IPS DF 6.9 (cell line): ENCODE data around the gene DNAH10.

Experiments
- DNase-seq: peaks from one replicate; pipeline ENCODE4 v3.0.0-alpha.2; 2013; ENCODE audit warnings: low read depth, low spot score
- H3K27ac ChIP-seq: one replicate; pipeline ENCODE4 v1.5.1; 2013; ENCODE audit warnings: low read length, control low read depth
- H3K27me3 ChIP-seq: 2 replicates; pipeline ENCODE4 v1.6.1; 2013; ENCODE audit warnings: mild to moderate bottlenecking, low read length; ENCODE audit not compliant: control insufficient read depth, insufficient read depth
- H3K36me3 ChIP-seq: 2 replicates; pipeline ENCODE4 v1.6.1; 2013; ENCODE audit warnings: low read length; ENCODE audit not compliant: control insufficient read depth, insufficient read depth
- H3K4me1 ChIP-seq: 2 replicates; pipeline ENCODE4 v1.6.1; 2013; ENCODE audit warnings: low read length; ENCODE audit not compliant: control insufficient read depth, insufficient read depth
- H3K4me3 ChIP-seq: 2 replicates; pipeline ENCODE4 v1.5.1; 2013; ENCODE audit warnings: mild to moderate bottlenecking, low read length
- H3K9me3 ChIP-seq: 2 replicates; pipeline ENCODE4 v1.6.1; 2013; ENCODE audit warnings: low read length, inconsistent platforms; ENCODE audit not compliant: control insufficient read depth, insufficient read depth
- WGBS: extraction: QIAGEN DNeasy Blood & Tissue Kit; methylation state at CpG from one replicate; pipeline ENCODE4 v1.1.7; 2013; ENCODE audit warnings: mixed read lengths, missing lambda C conversion rate; ENCODE audit not compliant: insufficient read length, insufficient coverage; 5-methylcytosine and 5-hydroxymethylcytosine counted together

Gene DNAH10

DNA sequence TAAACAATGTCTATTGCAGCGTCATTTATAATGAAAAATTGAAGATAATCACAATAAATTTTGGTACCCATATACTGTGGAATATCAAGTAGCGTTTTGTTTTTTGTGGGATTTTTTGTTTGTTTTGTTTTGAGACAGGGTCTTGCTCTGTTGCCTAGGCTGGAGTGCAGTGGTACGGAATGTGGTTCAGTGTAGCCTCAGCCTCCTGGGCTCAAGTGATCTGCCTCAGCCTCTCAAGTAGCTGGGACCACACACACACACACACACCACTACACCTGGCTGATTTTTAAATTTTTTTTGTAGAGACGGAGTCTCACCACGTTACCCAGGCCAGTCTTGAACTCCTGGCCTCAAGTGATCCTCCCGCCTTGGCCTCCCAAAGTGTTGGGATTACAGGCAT lies 217.5 kb downstream of the DNAH10 start:
- no peaks in the 10 kb centered on the region; the same call in 1 of the 2 replicates for H3K4me1 ChIP-seq
- H3K36me3 ChIP-seq = no peaks in the 10 kb centered on the region
- no peaks in the 10 kb centered on the region for H3K9me3 ChIP-seq
- no CpG with 5 or more reads among the region's 6 CpGs for WGBS
- H3K27me3 ChIP-seq = peaks cover 7% of the 10 kb centered on the region
- no peak overlapping the region for H3K27ac ChIP-seq
- H3K4me3 ChIP-seq = no peak overlapping the region
- no peak for DNase-seq

- Histone ChIP-seq H3K27me3 (no peaks in the 10 kb centered on the region), H3K27ac (no peak overlapping the region), H3K4me1 (no peaks in the 10 kb centered on the region; the same call in 1 of the 2 replicates), H3K36me3 (no peaks in the 10 kb centered on the region), H3K9me3 (no peaks in the 10 kb centered on the region), H3K4me3 (no peak overlapping the region)
- no peak for DNase-seq
- WGBS = no CpG with 5 or more reads among the region's 7 CpGs
These were observed 220.2 kb downstream of the DNAH10 start for GRCh38 chr12:123982269-123982668.

- DNase-seq = no peak
- Histone ChIP-seq H3K27ac (no peak overlapping the region), H3K27me3 (no peaks in the 10 kb centered on the region), H3K4me3 (no peak overlapping the region), H3K36me3 (no peaks in the 10 kb centered on the region; the same call in 1 of the 2 replicates), H3K9me3 (no peaks in the 10 kb centered on the region), H3K4me1 (no peaks in the 10 kb centered on the region; the same call in 1 of the 2 replicates)
- no CpG with 5 or more reads among the region's 7 CpGs for WGBS
These were observed 221.9 kb downstream of the DNAH10 start for GRCh38 chr12:123983822-123984485.

DNA sequence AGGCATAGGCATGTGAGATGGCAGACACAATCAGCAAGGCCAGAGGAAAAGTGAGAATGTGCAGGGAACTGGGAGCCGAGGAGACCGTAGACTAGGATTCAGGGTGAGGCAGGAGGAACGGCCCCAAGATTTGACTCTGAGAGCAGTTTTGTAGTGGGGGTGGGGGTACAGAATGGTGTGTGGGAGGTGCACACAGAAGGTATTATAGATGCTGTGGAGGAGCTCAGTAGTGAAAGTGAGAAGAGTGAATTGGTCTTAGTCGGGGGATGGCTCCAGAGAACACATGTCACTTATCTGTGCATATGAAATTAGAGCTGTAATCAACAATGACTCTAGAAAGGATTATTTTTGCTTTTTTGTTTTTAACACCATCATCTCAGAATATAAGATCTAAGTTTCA lies 222.8 kb downstream of the DNAH10 start:
- H3K9me3 ChIP-seq = no peaks in the 10 kb centered on the region
- no peaks in the 10 kb centered on the region; the same call in 1 of the 2 replicates for H3K36me3 ChIP-seq
- no peaks in the 10 kb centered on the region; the same call in 1 of the 2 replicates for H3K4me1 ChIP-seq
- no peaks in the 10 kb centered on the region for H3K27me3 ChIP-seq
- no CpG with 5 or more reads among the region's 4 CpGs for WGBS
- no peak for DNase-seq
- no peak overlapping the region for H3K27ac ChIP-seq
- no peak overlapping the region for H3K4me3 ChIP-seq
